ENCODE data around the gene MTHFD1L.

GRCh38 chr6:150967910-150968309, 102.4 kb downstream of the MTHFD1L start:
- no peak for TF ChIP-seq POLR2A (IDR thresholded peaks at IDR 0.05; ENCODE audit: low read depth, low read length)
- TF ChIP-seq TAF1 (IDR thresholded peaks at IDR 0.05; ENCODE audit: low read depth, low read length), result no peak
- TF ChIP-seq POLR2AphosphoS5 (IDR thresholded peaks at IDR 0.05; ENCODE audit: low read depth, low read length), result no peak
- TF ChIP-seq SPI1 (IDR thresholded peaks at IDR 0.05; ENCODE audit: low read depth, low read length), result no peak
- TF ChIP-seq POU2F2 (IDR thresholded peaks at IDR 0.05; ENCODE audit: low read depth, low read length), result no peak
- no peak for TF ChIP-seq PAX5 (IDR thresholded peaks at IDR 0.05; ENCODE audit: insufficient read depth, low read length, severe bottlenecking)

Data from GM12891 (cell line).